ACHN (cell line): ENCODE measurements around the gene TESMIN.

Experiments used
- DNase-seq: peaks from one replicate; pipeline ENCODE4 v3.0.0-alpha.2; 2015
- in situ Hi-C: cut with HindIII; loops from 2 replicates; pipeline ENCODE4 v1.10.0; 2017; ENCODE audit warnings: low sequenced_read_pairs, low pct_ligation_motif_present, low pct_unique_long_range_greater_than_20kb

TESMIN gene

DNA sequence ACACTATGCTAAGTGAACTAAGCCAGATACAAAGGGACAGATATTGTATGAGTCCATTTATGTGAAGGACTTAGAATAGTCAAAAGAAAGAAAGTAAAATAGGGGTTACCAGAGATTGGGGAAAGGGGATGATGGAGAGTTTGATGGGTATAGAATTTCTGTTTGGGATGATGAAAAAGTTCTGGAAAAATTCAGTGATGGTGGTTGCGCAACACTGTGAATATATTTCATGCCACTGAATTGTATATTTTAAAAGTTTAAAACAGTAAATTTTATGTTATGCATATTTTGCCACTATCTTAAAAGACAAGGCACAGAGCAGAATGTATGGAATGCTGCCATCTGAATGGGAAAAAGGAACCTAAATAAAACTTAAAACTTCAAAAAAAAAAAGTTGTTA is 29.2 kb downstream of the TESMIN start:
- in situ Hi-C loops: no loop called here
- no peak for DNase-seq

DNA sequence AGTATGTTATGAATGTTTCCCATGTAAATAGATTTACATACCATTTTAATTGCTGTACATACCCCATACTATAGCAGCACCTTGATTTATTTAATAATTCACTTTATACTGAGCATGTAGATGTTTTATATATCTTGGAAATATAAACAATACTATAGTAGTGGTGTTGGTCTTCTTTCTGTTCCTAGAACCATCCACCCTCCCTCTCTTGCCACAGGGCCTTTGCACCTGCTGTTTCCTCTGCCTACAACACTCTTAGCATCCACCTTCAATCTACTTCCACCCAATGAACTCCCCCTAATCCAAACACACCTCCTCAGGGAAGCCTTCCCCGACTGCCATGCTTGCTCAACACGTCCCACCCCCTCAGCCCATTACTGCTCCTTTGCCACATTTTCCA is 30.2 kb downstream of the TESMIN start:
- in situ Hi-C loops: no loop called here
- no peak for DNase-seq

- in situ Hi-C loops: no loop called here
- no peak for DNase-seq
These were observed 35.7 kb downstream of the TESMIN start for GRCh38 chr11:68715456-68716122.

DNA sequence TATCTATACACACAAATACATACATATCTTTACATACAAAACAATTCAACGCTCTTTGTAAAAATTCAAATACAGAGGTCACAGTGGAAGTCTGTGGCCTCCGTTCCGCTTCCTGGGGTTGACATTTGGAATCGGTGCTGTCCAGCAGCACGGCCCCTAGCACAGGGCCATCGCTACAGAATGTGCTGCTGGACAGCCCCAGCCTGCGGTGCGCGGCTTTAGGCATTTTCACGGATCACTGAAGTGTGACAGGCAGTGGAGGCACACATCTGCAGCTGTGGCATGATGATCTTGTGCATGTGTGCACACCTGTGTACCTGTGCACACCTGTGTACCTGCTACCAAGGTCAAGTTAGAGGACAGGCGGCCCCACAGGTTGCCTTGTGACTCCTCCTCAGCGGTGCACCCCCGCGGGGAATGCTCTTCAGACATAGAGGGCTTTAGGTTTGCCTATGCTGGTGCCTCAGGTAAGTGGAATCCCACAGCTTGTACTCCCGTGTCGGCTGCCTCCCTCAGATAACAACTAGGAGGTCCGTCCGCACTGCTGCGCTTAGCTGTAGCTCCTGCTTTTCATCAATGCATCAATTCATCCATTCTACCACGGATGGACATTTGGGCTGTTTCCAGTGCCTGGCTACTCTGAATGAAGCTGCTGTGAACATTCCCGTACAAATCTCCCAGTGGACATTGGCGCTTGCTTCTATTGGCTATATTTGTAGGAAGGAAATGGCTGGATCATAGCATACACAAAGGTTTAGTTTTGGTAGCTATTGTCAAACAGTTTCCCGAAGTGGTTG is 37.1 kb downstream of the TESMIN start:
- no peak for DNase-seq
- in situ Hi-C loops: no loop called here

- in situ Hi-C loops: no loop called here
- no peak for DNase-seq
These were observed 40.2 kb downstream of the TESMIN start for GRCh38 chr11:68711114-68711513.

DNA sequence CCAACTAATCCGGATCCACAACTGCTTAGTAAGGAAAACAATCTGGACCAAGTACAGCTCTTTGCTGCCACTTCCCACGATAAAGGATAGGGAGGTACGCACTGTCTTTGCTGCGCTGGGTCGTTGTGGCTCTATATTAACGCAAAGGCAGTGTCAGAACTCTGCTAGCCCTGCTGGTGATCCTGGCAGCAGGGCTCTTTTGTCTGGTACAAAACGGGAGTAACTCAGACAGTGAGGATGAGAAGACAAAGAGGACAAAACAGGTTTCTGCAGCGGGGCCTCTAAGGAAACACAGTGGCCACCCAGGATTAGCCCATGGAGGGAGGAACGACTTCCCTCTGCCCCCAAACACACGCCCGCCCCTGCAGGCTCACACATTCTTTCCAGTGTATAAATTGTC is 40.9 kb downstream of the TESMIN start:
- DNase-seq: no peak
- in situ Hi-C loops: no loop called here

GRCh38 chr11:68709062-68709461 is 42.3 kb downstream of the TESMIN start:
- in situ Hi-C loops: no loop called here
- no peak for DNase-seq

DNA sequence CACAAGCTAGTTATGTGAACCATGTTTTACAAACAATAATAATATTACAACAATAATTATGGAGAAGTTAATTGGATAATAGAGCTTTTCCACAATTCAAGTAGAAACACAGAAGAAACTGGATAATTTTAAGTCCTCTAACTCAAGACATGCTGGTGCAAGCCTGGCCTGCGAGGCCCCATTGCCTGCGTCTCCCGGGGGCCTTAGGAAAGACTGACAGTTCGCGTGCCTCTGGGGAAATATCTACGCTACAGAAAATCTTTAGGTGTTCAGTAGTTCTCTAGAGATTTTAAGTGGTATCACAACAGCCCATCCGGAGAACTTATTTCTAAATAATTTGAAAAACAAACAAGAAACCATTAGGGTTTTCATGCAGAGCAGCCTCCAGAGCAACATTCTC is 43.8 kb downstream of the TESMIN start:
- in situ Hi-C loops: no loop called here
- DNase-seq: no peak

- no peak for DNase-seq
These were observed 46.4 kb downstream of the TESMIN start for GRCh38 chr11:68704887-68705286.

DNA sequence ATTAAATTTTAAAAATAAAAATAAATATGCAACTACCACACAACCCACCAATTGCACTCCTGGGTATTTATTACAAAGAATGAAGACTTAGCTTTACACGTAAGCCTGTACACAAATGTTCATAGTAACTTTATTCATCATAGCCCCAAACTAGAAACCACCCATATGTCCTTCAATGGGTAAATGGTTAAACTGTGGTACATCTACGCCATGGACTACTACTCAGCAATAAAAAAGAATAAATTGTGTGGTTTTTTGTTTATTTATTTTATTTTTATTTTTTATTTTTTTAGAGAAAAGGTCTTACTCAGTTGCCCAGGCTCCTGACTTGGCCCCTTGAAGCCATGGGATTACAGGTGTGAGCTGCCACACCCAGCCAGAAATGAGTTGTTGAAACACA is 52.3 kb downstream of the TESMIN start:
- in situ Hi-C loops: no loop called here
- DNase-seq: no peak

More at GRCh38 chr11:68704887-68705286, 46.4 kb downstream of the TESMIN start:
- in situ Hi-C loops: no loop called here

- no peak for DNase-seq
These were observed 55.8 kb downstream of the TESMIN start for GRCh38 chr11:68695531-68695930.

DNA sequence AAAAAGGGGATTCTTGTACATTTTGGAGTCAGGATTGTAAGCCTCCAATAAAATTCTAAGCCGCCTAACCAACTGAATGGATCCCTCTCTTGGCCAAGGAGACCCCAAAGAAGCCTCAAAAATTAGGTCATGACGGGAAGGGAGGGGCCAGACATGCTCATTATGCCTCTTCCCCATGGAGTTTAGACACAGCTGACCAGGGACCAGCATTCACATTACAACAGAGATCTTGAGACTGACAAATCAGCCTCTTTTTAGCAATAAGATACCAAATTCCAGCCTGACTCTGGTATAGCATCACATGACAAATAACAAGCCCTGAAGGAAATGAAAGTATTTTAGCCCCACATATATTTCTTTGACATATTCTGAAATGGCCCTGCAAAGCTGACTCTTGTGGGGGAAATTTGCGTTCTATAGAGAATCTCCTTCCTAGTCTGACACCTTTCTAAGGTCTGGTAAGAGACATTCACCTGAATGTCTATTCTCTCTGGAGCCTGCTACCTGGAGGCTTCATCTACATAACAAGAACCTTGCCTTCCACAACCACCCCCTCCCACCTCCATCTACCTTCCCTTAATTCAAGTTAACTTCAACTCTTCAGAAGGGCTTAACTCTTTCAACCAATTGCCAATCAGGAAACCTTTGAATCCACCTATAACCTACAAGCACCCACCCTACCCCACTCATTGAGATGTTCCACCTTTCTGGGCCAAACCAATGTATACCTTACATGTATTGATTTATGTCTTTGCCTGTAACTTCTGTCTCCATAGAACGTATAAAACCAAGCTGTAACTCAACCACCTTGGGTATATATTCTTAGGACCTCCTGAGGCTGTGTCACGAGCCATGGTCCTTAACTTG is 56.7 kb downstream of the TESMIN start:
- in situ Hi-C loops: no loop called here
- no peak for DNase-seq

More at GRCh38 chr11:68695531-68695930, 55.8 kb downstream of the TESMIN start:
- in situ Hi-C loops: no loop called here

- in situ Hi-C loops: no loop called here
- DNase-seq: no peak
These were observed 57.8 kb downstream of the TESMIN start for GRCh38 chr11:68693484-68693882.

GRCh38 chr11:68692871-68693483 is 58.3 kb downstream of the TESMIN start:
- in situ Hi-C loops: no loop called here
- no peak for DNase-seq

- no peak for DNase-seq
- in situ Hi-C loops: no loop called here
These were observed 59.2 kb downstream of the TESMIN start for GRCh38 chr11:68692115-68692514.

GRCh38 chr11:68691402-68691784 is 59.9 kb downstream of the TESMIN start:
- in situ Hi-C loops: no loop called here
- no peak for DNase-seq

- no peak for DNase-seq
- in situ Hi-C loops: no loop called here
These were observed 60.5 kb downstream of the TESMIN start for GRCh38 chr11:68690671-68691401.
